Measurements from ENCODE around the gene PCK1.

DNA sequence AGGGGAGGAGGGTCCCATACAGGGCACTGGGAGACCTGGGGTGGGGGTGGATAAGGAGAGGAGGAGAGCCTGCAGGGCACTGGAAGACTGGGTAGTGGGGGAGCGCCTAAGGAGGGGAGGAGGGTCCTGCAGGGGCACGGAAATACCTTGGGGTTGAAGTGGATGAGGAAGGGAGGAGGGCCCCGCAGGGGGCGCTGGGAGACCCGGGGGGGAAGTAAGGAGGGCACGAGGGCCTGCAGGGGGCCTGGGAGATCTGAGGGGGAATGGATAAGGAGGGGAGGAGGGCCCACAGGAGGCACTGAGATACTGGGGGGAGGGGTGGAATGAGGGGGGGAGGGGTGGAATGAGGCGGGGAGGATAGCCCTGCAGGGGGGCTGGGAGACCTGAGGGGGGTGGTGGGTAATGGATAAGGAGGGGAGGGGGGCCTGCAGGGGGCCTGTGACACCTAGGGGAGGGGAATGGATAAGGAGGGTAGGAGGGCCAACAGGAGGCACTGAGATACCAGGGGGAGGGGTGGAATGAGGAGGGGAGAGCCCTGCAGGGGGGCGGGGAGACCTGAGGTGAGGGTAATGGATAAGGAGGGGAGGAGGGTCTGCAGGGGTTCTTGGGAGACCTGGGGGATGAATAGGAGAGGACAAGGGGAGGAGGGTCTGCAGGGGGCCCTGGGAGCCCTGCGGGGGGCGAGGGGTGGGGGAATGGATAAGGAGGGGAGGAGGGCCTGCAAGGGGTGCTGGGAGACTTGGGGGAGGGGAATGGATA is 35.4 kb upstream of the PCK1 start:
- TF ChIP-seq CTCF (IDR thresholded peaks at IDR 0.05), result no peak
- no peak for TF ChIP-seq POLR2AphosphoS5 (IDR thresholded peaks at IDR 0.05)
